ENCODE measurements around the gene CNRIP1. TPM values are rescaled to one million over a fixed set of nuclear protein-coding genes. Genes with fewer than 3 reads are reported as not detected.

Gene CNRIP1
- total RNA-seq (10 to 100 TPM; 16.9 to 20.1 TPM), polyA plus RNA-seq (ENCODE audit: insufficient read length in 6 of 6) (10 to 100 TPM; 44.7 to 50.8 (median 47.4) TPM)
- long read RNA-seq, donor 1, transcript CNRIP1-201 (3 exons, 1,953 nt): major isoform, 27 of 27 reads
- long read RNA-seq, donor 1, partial matches to known transcripts: 0 of 27 reads
- long read RNA-seq, donor 1, other reads (novel, unspliced or antisense): 0 of 27 reads
- long read RNA-seq, donor 2, transcript CNRIP1-201 (3 exons, 1,953 nt): major isoform, 21 of 23 reads
- long read RNA-seq, donor 2, partial matches to known transcripts: 0 of 23 reads
- long read RNA-seq, donor 2, other reads (novel, unspliced or antisense): 0 of 23 reads
- long read RNA-seq, donor 3, transcript CNRIP1-201 (3 exons, 1,953 nt): major isoform, 19 of 20 reads
- long read RNA-seq, donor 3, partial matches to known transcripts: 0 of 20 reads
- long read RNA-seq, donor 3, other reads (novel, unspliced or antisense): 0 of 20 reads
- long read RNA-seq, donor 4, transcript CNRIP1-201 (3 exons, 1,953 nt): major isoform, 19 of 37 reads
- long read RNA-seq, donor 4, partial matches to known transcripts: 1 of 37 reads
- long read RNA-seq, donor 4, other reads (novel, unspliced or antisense): 14 of 37 reads
- long read RNA-seq, donor 5, transcript CNRIP1-201 (3 exons, 1,953 nt): major isoform, 15 of 15 reads
- long read RNA-seq, donor 5, partial matches to known transcripts: 0 of 15 reads
- long read RNA-seq, donor 5, other reads (novel, unspliced or antisense): 0 of 15 reads
- long read RNA-seq, donor 6, transcript CNRIP1-201 (3 exons, 1,953 nt): major isoform, 29 of 34 reads
- long read RNA-seq, donor 6, partial matches to known transcripts: 5 of 34 reads
- long read RNA-seq, donor 6, other reads (novel, unspliced or antisense): 0 of 34 reads
- long read RNA-seq, donor 7, transcript CNRIP1-201 (3 exons, 1,953 nt): major isoform, 7 of 9 reads
- long read RNA-seq, donor 7, partial matches to known transcripts: 0 of 9 reads
- long read RNA-seq, donor 7, other reads (novel, unspliced or antisense): 0 of 9 reads
- long read RNA-seq, donor 8, transcript CNRIP1-201 (3 exons, 1,953 nt): major isoform, 11 of 12 reads
- long read RNA-seq, donor 8, partial matches to known transcripts: 0 of 12 reads
- long read RNA-seq, donor 8, other reads (novel, unspliced or antisense): 0 of 12 reads
- long read RNA-seq, donor 9: 0 reads
- long read RNA-seq, donor 10, transcript CNRIP1-201 (3 exons, 1,953 nt): major isoform, 16 of 25 reads
- long read RNA-seq, donor 10, partial matches to known transcripts: 1 of 25 reads
- long read RNA-seq, donor 10, other reads (novel, unspliced or antisense): 4 of 25 reads
- long read RNA-seq, donor 11, transcript CNRIP1-201 (3 exons, 1,953 nt): major isoform, 61 of 63 reads
- long read RNA-seq, donor 11, partial matches to known transcripts: 0 of 63 reads
- long read RNA-seq, donor 11, other reads (novel, unspliced or antisense): 0 of 63 reads
- long read RNA-seq, donor 12, transcript CNRIP1-201 (3 exons, 1,953 nt): major isoform, 13 of 14 reads
- long read RNA-seq, donor 12, partial matches to known transcripts: 0 of 14 reads
- long read RNA-seq, donor 12, other reads (novel, unspliced or antisense): 0 of 14 reads

- DNase-seq (peak; percentile 62 to 90 (median 83)), ATAC-seq (peak; percentile 76)
- H3K4me3 ChIP-seq: peak within 1 kb of the TSS; percentile 55 to 59
- TF ChIP-seq CTCF (IDR thresholded peaks at IDR 0.05): no peak
- peak within 1 kb of the TSS; percentile 88 to 92 for H3K27ac ChIP-seq
- peaks cover 0 to 29% of the 10 kb centered on the region in 2 donors for H3K4me1 ChIP-seq
- intact Hi-C loops (cut with DNase I): no loop called here
- no peaks in the 10 kb centered on the region for H3K9me3 ChIP-seq
- peaks cover 0 to 36% of the 10 kb centered on the region in 2 donors for H3K27me3 ChIP-seq
- no peaks in the 10 kb centered on the region for H3K36me3 ChIP-seq
These were observed at the start of gene CNRIP1 for GRCh38 chr2:68319398-68320117. CNRIP1 (minus strand) TSS chr2:68319949; CDS start chr2:68319400, 549 bp downstream.

- no peak for TF ChIP-seq CTCF (IDR thresholded peaks at IDR 0.05)
- intact Hi-C loops (cut with DNase I): no loop called here
- DNase-seq: no peak
- peak overlapping the region in 1 of 2 donors; percentile 84 for H3K27ac ChIP-seq
- no peak for ATAC-seq
- H3K9me3 ChIP-seq: no peaks in the 10 kb centered on the region
- H3K27me3 ChIP-seq: no peaks in the 10 kb centered on the region
- H3K4me1 ChIP-seq: peaks cover 0 to 60% of the 10 kb centered on the region in 2 donors
- no peaks in the 10 kb centered on the region for H3K36me3 ChIP-seq
- no peak overlapping the region for H3K4me3 ChIP-seq
These were observed 49.6 kb upstream of the CNRIP1 start for GRCh38 chr2:68369337-68369734.

- no peak for TF ChIP-seq CTCF (IDR thresholded peaks at IDR 0.05)
- peak overlapping the region in 1 of 2 donors; percentile 84 for H3K27ac ChIP-seq
- H3K9me3 ChIP-seq: no peaks in the 10 kb centered on the region
- H3K36me3 ChIP-seq: no peaks in the 10 kb centered on the region
- no peaks in the 10 kb centered on the region for H3K27me3 ChIP-seq
- intact Hi-C loops (cut with DNase I): no loop called here
- no peak for DNase-seq
- ATAC-seq: peak; percentile 11
- peak overlapping the region in 1 of 2 donors; percentile 54 for H3K4me3 ChIP-seq
- H3K4me1 ChIP-seq: peaks cover 0 to 62% of the 10 kb centered on the region in 2 donors
These were observed 49.0 kb upstream of the CNRIP1 start for GRCh38 chr2:68368654-68369336.
